ENCODE measurements around the gene CCDC27. TPM values are rescaled to one million over a fixed set of nuclear protein-coding genes. Genes with fewer than 3 reads are reported as not detected.

CCDC27 gene
- total RNA-seq, 1 experiment from 2014 or later: not detected

GRCh38 chr1:3753656-3754454 is 1.6 kb downstream of the CCDC27 start (continued):
- TF ChIP-seq POLR2A (IDR thresholded peaks at IDR 0.05; ENCODE audit: borderline replicate concordance, extremely low read depth, insufficient read depth, insufficient read length): no peak
- no peak for TF ChIP-seq SIN3A (IDR thresholded peaks at IDR 0.05; ENCODE audit: low read depth)
- no peak for TF ChIP-seq ZFX (IDR thresholded peaks at IDR 0.05)
- TF ChIP-seq RAD21 (IDR thresholded peaks at IDR 0.05; ENCODE audit: low read depth): no peak
- TF ChIP-seq JUND (IDR thresholded peaks at IDR 0.05): no peak
- TF ChIP-seq ZNF274 (IDR thresholded peaks at IDR 0.05; ENCODE audit: low read depth, low read length): no peak

- DNase-seq (ENCODE audit: low read depth, low spot score): no peak
- Histone ChIP-seq H3K4me2 (ENCODE audit: low read length) (no peak overlapping the region), H3K4me1 (ENCODE audit: control insufficient read depth in 1 of 2, insufficient read depth in 2 of 2, low read length in 2 of 2) (no peaks in the 10 kb centered on the region), H3K36me3 (ENCODE audit: control insufficient read depth in 1 of 2, insufficient read depth in 2 of 2, low read length in 2 of 2) (no peaks in the 10 kb centered on the region), H3K9ac (ENCODE audit: low read length) (no peak overlapping the region), H3K79me2 (ENCODE audit: insufficient read depth, low read length) (no peaks in the 10 kb centered on the region), H2AFZ (ENCODE audit: low read depth, low read length, poor library complexity, severe bottlenecking) (no peak overlapping the region), H3K9me2 (ENCODE audit: insufficient read depth) (no peaks in the 10 kb centered on the region), H4K20me1 (ENCODE audit: insufficient read depth) (no peaks in the 10 kb centered on the region), H3K27ac (ENCODE audit: low read depth, low read length) (no peak overlapping the region), H3K27me3 (ENCODE audit: insufficient read depth, low read length) (peaks cover 9% of the 10 kb centered on the region; the same call in 1 of the 2 replicates), H3K4me3 (replicated peaks in 1 of 2; ENCODE audit: low read depth in 1 of 2, low read length in 2 of 2) (no peak overlapping the region), H3K9me3 (ENCODE audit: control insufficient read depth in 1 of 2, insufficient read depth in 1 of 2, low read depth in 1 of 2, low read length in 2 of 2) (no peaks in the 10 kb centered on the region)
- no TSS peak for BruUV-seq (replicated peaks)
- ChIA-PET POLR2A (no interaction called here), RAD21 (ENCODE audit: low non-redundant PET in 1 of 2, low total read pairs in 2 of 2, uncharacterized antibody in 2 of 2, unreplicated experiment in 2 of 2) (no interaction called here), CTCF (no interaction called here)
- intact Hi-C loops (cut with micrococcal nuclease): no loop called here
- ATAC-seq: no peak
- TF ChIP-seq ZBTB33 (IDR thresholded peaks at IDR 0.05; ENCODE audit: extremely low read depth, insufficient replicate concordance, low read length) (no peak), FOSL1 (IDR thresholded peaks at IDR 0.05; ENCODE audit: low read depth) (no peak), JUND (IDR thresholded peaks at IDR 0.05) (no peak), SP1 (IDR thresholded peaks at IDR 0.05; ENCODE audit: low read depth) (no peak), EZH2phosphoT487 (IDR thresholded peaks at IDR 0.05; ENCODE audit: borderline replicate concordance) (no peak), ZNF274 (IDR thresholded peaks at IDR 0.05; ENCODE audit: low read depth, low read length) (no peak), YY1 (IDR thresholded peaks at IDR 0.05; ENCODE audit: extremely low read depth, insufficient replicate concordance, low read depth, low read length) (no peak), RAD21 (IDR thresholded peaks at IDR 0.05; ENCODE audit: low read depth) (no peak), CTCF (IDR thresholded peaks at IDR 0.05 in 2 of 3, conservative IDR thresholded peaks at IDR 0.05 in 1 of 3; ENCODE audit: borderline replicate concordance in 1 of 3, insufficient read depth in 1 of 3, low read depth in 2 of 3, low read length in 2 of 3) (no peak), POLR2A (IDR thresholded peaks at IDR 0.05; ENCODE audit: borderline replicate concordance, extremely low read depth, insufficient read depth, insufficient read length) (no peak), ZFX (IDR thresholded peaks at IDR 0.05) (no peak), MAX (IDR thresholded peaks at IDR 0.05) (no peak), CEBPB (IDR thresholded peaks at IDR 0.05; ENCODE audit: low read depth) (no peak), REST (IDR thresholded peaks at IDR 0.05; ENCODE audit: low read depth) (no peak), CBX3 (IDR thresholded peaks at IDR 0.05; ENCODE audit: low read depth) (no peak), POLR2AphosphoS5 (IDR thresholded peaks at IDR 0.05; ENCODE audit: low read depth, low read length) (no peak)
Measured at GRCh38 chr1:3756394-3756793, 4.1 kb downstream of the CCDC27 start.

Data from HCT116 (cell line).